ENCODE results near the gene DLGAP1. TPM values are rescaled to one million over a fixed set of nuclear protein-coding genes. Genes with fewer than 3 reads are reported as not detected.
A peak's percentile ranks its signal among the peaks of the same experiment; 100 is the strongest.
"Not testable (repeated sequence)": the region's sequence is repeated elsewhere in the genome, so short reads cannot be mapped to it uniquely, and the experiment has no call there.

DLGAP1 gene
- total RNA-seq, 1 donor from 2014 or later = 57.1 TPM

GRCh38 chr18:3654442-3655253 lies 800.5 kb downstream of the DLGAP1 start:
- no peak for DNase-seq (ENCODE audit: low spot score in 2 of 2)
- FAIRE-seq = no peak

- FAIRE-seq = no peak
- no peak for DNase-seq (ENCODE audit: low spot score in 2 of 2)
These were observed 801.2 kb downstream of the DLGAP1 start for GRCh38 chr18:3653851-3654441.

DNA sequence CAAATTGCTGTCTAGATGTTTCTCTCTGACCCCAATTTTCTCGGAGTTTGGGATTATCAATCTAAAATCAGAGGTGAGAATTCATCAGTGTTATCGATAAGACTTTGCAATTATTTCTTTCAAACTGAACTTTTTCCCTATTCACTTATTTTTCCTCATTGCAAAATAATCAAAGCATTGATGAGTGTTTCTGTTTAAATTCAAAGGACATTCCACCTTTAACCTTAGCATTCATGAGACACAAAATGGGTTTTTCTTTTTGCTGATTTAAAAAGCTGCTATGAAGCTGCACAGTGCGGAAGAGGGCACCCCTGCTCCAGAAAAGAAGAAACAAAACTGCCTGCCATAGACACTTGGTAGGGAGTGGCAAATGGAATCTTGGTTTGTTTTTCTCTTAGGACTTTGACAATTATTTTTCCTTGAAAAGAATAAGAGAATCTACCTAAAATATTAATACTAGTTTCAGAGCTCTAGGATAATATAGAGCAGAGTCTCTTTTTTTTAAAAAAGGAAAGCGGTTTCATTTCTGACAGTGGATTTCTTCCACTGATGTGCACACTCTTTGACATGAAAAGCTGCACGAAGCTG lies 801.8 kb downstream of the DLGAP1 start:
- FAIRE-seq (no peak), DNase-seq (ENCODE audit: low spot score in 2 of 2) (no peak)

GRCh38 chr18:3652380-3653262 lies 802.5 kb downstream of the DLGAP1 start:
- peak in 1 of 2 donors; percentile 30 for DNase-seq (ENCODE audit: low spot score in 2 of 2)
- no peak for FAIRE-seq

DNA sequence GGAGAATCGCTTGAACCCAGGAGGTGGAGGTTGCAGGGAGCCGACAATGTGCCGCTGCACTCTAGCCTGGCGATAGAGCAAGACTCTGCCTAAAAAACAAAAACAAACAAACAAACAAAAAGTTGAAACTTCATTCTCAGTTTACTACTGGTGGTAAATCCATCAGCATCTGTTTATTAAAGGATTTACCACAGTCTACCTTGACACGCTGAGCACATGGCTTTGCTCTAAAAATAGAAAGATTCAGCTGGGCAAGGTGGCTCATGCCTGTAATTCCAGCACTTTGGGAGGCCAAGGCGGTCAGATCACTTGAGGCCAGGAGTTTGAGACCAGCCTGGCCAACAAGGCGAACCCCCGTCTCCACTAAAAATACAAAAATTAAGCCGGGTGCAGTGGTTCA lies 803.8 kb downstream of the DLGAP1 start:
- FAIRE-seq = no peak

DNA sequence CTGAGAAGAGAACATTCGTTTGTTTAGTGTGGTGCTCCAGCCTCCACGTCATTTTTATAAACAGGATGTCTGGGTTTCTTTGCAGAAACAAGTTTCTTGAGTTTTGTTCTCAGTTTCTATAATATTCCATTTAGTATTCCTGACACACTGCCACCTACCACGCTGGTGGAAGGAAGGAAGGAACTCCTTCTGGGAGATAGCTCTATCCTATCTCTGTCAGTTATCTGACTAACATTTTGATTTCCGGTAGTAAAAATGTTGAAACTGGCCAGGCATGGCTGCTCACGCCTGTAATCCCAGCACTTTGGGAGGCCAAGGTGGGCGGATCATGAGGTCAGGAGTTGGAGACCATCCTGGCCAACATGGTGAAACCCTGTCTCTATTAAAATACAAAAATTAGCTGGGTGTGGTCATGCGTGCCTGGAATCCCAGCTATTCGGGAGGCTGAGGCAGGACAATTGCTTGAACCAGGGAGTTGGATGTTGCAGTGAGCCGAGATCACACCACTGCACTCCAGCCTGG lies 804.5 kb downstream of the DLGAP1 start:
- not testable (repeated sequence) for FAIRE-seq; DNase-seq (ENCODE audit: low spot score in 2 of 2)

More for the DNA sequence above, 803.8 kb downstream of the DLGAP1 start:
- DNase-seq (ENCODE audit: low spot score in 2 of 2) = no peak

GRCh38 chr18:3649633-3650426 lies 805.3 kb downstream of the DLGAP1 start:
- DNase-seq (ENCODE audit: low spot score in 2 of 2) (no peak), FAIRE-seq (no peak)

DNA sequence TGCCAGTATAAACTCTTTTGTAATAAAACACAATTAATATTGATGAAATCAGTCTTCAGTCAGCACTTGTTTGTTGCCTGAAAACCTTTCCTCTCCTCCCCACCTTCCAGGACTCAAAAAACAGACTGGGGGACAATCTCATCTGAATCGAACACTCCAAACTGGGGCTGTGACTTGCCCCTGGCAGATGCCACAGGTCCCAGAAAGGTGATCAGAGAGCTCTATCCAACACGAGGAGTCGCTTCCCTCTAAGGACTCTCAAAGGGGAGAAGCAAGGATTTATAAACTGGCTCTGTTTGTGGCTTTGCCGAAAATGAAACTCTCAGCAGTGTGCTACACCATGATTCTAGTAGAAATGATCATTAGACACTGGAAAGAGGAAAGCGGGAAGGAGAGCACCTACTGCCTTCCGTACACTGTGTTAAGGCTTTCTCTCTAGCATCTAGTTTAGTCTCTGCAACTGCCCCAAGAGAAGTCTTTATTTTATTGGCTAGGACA lies 805.9 kb downstream of the DLGAP1 start:
- no peak for DNase-seq (ENCODE audit: low spot score in 2 of 2)
- FAIRE-seq = no peak

DNA sequence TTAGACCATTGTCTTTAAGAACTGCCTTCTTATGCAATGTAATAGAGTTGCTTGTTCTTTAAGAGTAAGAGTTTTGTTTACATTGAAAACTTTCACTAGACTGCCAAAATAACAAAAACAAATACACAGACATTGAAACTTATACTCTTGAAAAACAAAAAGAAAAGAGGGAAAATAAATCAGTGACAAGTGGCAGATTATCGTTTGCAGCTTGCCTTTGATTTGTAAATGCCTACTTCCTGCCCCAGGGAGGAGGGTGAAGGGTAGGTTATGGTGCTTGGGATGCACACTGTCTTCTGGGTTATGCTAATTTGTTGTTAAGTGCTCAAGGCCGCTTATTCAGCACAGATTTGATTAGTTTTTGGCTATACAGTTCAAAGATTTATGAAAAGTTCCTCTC lies 806.5 kb downstream of the DLGAP1 start:
- FAIRE-seq (no peak), DNase-seq (ENCODE audit: low spot score in 2 of 2) (no peak)

DNA sequence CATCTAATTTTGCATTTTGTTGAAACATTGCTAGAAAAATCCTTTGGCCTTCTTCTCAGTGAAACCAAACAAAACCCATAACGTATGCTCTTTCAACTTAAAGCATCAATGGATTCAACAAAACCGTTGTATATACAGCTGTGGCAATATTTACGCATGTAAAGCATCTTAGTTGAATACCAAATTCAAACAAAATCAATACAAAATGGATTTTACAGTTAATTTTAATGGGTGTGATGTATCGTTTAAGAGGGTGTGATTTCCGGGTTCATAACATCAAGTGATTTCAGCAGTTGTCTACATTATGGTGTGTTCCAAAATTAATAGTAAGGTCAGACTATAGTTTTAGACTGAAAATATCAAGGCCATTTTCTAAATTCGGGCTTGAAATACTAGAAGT lies 806.9 kb downstream of the DLGAP1 start:
- no peak for FAIRE-seq
- DNase-seq (ENCODE audit: low spot score in 2 of 2) = no peak

- no peak for FAIRE-seq
These were observed 807.5 kb downstream of the DLGAP1 start for GRCh38 chr18:3647636-3648035.

DNA sequence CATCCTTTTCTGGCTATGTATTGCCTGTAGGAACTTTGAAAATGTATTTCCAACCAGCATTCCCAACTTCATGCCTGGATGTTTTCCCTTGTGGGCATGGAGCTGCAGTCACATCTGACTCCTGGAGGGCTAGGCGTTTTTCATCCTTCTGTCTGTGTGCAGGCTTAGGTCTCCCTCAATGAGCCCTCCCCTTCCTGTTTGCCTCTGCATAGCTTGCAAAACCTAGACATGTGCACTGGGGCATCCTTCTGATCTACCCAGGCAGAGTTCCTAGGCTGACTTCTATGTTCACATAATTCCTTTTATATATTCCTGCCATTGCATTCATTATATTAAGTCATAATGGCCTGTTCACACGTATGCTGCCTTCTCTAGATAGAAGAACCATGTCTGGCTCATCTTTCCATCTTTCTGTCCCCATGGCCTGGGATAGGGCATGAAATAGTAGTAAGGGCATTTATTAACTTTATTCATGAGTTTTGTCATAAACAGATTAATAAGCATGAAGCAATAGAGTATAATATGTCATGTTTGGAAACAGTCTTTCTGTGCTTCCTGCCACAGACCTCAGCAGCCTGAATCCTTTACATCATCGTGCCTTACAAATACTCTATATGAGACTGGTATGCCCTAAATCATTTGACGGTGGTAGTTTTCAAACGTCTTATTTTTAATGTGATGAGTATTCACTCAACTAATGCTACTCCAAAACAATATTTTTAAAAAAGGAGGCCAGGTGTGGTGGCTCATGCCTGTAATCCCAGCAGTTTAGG lies 809.5 kb downstream of the DLGAP1 start:
- FAIRE-seq (no peak), DNase-seq (ENCODE audit: low spot score in 2 of 2) (no peak)

More at GRCh38 chr18:3647636-3648035, 807.5 kb downstream of the DLGAP1 start:
- DNase-seq (ENCODE audit: low spot score in 2 of 2) = no peak

DNA sequence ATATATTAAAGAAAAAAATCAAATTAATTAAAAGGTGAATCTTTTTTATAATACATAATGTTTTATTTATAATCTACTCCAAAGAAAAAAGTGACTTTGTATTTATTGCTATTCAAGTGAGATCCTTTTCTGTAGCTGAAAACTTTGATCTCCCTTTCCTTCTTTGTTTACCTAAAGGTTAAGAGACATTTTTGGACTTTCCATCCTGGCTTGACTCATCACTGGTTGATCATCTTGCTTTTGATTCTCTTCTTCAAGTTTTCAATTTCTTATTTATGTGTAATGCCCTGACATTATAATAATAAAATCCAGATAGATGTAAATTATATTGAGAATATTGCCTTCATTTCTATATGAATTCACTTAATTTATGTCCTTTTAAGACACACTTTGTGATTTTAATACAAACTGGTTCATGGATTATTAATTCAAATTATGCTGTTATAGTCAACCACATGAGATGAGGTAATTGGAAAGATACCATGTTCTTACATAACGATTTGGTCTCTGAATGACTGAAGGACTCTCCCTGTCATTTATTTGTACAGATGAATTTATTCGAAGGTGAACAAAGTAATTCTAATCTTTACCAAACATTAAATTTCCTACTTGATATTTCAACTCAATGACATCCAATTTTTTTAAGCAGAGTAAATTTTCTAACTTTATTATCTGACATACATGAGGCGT lies 820.7 kb downstream of the DLGAP1 start:
- FAIRE-seq = no peak
- no peak for DNase-seq (ENCODE audit: low spot score in 2 of 2)

- no peak for DNase-seq (ENCODE audit: low spot score in 2 of 2)
- no peak for FAIRE-seq
These were observed 823.2 kb downstream of the DLGAP1 start for GRCh38 chr18:3631887-3632286.

DNA sequence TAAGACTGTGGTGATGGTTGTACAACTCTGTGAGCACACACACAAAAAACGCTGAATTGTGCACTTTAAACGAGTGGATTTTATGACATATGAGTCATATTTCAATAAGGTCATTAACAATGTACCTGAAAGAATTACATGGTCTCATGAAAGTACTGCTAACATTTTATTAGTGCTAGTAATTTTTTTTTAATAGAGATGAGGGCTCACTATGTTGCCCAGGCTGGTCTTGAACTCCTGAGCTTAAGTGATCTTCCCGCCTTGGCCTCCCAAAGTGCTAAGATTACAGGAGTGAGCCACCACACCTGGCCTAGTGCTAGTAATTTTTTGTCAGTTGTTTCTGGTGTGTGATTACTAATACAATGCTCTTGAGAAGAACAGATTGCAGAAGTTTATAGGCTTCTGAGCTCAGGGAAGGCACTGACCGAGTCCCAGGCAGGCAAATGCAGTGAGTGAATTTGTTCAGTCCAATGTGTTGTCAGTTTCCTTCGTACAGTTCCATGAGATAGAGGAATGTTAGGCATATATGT lies 828.1 kb downstream of the DLGAP1 start:
- DNase-seq (ENCODE audit: low spot score in 2 of 2) = no peak
- FAIRE-seq = no peak

DNA sequence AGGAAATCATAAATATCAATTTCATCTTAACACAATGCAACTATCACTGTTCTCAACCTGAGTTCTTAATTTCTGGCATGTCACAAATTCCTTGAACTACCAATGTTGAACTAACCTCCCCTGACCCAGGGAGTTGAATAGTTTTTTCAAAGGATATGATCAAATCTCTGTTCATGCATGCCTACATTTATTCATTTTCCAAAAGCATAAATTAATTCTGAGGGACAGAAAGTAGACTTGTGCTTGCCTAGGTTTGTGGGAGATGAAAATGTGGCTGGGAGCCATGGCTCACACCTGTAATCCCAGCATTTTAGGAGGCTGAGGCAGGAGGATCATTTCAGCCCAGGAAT lies 829.4 kb downstream of the DLGAP1 start:
- no peak for FAIRE-seq
- DNase-seq (ENCODE audit: low spot score in 2 of 2) = no peak

DNA sequence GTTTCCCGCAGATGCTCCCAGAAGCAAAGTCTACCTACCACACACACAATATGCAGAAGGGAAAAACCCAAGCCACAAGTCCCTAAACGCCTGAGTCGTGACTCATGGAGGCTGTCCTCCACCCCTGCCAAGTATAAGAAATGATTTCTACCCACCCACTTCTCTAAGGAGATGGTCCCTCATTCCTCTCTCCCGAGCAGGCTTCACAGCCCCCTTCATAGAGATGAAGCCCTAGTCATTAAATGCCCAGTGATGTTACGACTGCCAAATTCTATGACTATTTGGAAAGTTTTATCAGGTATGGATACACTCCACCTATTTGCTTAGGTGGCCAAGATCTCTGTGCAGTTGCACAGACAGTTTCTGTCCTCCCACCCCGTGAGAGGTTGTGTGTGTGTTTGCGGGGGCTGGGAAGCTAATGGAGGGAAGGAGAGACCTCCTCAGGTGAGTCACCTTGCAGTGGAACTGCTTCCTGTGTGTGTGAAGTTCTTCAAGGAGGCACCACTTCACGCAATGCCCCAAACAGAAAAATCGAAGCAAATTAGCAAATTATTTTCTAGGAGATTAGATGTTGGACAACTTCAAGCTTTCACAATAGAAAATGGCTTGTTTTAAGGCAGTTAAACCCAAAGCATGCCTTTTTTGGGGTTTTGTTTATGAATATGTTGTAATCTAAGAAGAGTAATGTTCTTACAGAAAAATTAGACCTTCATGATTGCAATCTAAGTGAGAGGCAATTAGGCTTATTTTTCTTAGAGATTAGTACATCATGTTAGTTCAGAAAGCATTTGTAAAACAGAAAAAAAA lies 830.0 kb downstream of the DLGAP1 start:
- DNase-seq (ENCODE audit: low spot score in 2 of 2) (no peak), FAIRE-seq (no peak)
